ENCODE measurements around the gene UNC79. TPM values are rescaled to one million over a fixed set of nuclear protein-coding genes. Genes with fewer than 3 reads are reported as not detected.

The UNC79 gene
- total and polyA plus RNA-seq, 3 donors from 2014 or later, result 4.3 to 10.7 (median 5.5) TPM

GRCh38 chr14:93676416-93676958 lies 245.7 kb downstream of the UNC79 start:
- DNase-seq, result no peak
- Histone ChIP-seq H3K4me3 (no peak overlapping the region), H3K36me3 (ENCODE audit: low read depth, missing control alignments) (no peaks in the 10 kb centered on the region), H3K4me1 (no peaks in the 10 kb centered on the region), H3K27me3 (no peaks in the 10 kb centered on the region), H3K27ac (no peak overlapping the region), H3K9me3 (no peaks in the 10 kb centered on the region)
- TF ChIP-seq POLR2A (IDR thresholded peaks at IDR 0.05), result no peak
- TF ChIP-seq, protein P1, sequence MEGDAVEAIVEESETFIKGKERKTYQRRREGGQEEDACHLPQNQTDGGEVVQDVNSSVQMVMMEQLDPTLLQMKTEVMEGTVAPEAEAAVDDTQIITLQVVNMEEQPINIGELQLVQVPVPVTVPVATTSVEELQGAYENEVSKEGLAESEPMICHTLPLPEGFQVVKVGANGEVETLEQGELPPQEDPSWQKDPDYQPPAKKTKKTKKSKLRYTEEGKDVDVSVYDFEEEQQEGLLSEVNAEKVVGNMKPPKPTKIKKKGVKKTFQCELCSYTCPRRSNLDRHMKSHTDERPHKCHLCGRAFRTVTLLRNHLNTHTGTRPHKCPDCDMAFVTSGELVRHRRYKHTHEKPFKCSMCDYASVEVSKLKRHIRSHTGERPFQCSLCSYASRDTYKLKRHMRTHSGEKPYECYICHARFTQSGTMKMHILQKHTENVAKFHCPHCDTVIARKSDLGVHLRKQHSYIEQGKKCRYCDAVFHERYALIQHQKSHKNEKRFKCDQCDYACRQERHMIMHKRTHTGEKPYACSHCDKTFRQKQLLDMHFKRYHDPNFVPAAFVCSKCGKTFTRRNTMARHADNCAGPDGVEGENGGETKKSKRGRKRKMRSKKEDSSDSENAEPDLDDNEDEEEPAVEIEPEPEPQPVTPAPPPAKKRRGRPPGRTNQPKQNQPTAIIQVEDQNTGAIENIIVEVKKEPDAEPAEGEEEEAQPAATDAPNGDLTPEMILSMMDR (IDR thresholded peaks at IDR 0.05), result no peak
- 89 to 100% methylated on average over 2 of the region's 2 CpGs for WGBS, 2 donors
- intact Hi-C loops (cut with DNase I; ENCODE audit: low total_unique reads), result no loop called here

- no peak overlapping the region for H3K4me3 ChIP-seq
- intact Hi-C loops (cut with DNase I; ENCODE audit: low total_unique reads), result no loop called here
These were observed 251.7 kb downstream of the UNC79 start for GRCh38 chr14:93682459-93682858.

GRCh38 chr14:93683226-93683625 lies 252.5 kb downstream of the UNC79 start:
- WGBS, 2 donors, result 32 to 59% methylated on average over 5 of the region's 5 CpGs
- peak; percentile 52 for DNase-seq

More at GRCh38 chr14:93682459-93682858, 251.7 kb downstream of the UNC79 start:
- Histone ChIP-seq H3K27ac (no peak overlapping the region), H3K9me3 (no peaks in the 10 kb centered on the region), H3K4me1 (no peaks in the 10 kb centered on the region), H3K36me3 (ENCODE audit: low read depth, missing control alignments) (no peaks in the 10 kb centered on the region), H3K27me3 (no peaks in the 10 kb centered on the region)
- TF ChIP-seq POLR2A (IDR thresholded peaks at IDR 0.05), result no peak
- TF ChIP-seq, protein P1 (IDR thresholded peaks at IDR 0.05), result no peak
- DNase-seq, result no peak
- 70 to 79% methylated on average over 2 of the region's 2 CpGs for WGBS, 2 donors

DNA sequence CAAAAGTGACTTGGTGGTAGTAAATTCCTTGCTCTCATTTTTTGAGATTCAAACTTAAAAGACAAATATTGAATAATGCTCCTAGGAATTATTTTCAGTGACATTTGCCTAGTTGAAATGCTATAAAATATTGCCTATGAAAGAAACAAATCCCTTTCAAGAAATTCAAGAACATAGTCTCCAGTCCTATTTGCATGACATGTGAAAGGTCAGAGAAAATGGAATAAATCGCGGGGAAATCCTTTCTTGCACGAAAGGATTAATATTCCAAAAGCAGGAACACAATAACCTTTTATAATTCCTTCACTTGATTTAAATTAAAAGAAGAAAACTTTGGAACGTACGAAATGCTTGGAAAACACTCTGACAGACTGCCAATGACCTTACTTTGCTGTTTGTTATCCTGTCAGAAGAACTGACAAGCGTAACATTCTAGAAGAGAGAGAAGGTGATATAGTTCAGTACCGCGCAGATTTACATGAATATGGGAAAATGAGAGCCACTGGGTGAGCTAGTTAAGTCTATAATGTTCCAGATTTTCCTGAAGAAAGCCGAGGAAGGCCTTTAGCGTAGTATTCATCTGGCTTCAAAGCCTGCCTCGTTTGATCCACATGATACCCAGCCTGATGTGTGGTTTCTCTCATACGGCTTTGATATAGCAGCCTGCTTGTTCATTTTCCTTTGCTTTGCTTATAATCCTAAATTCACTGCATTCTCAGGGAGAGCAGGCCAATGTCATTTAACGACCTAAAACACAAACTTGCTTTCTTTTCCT lies 254.6 kb downstream of the UNC79 start:
- DNase-seq, result no peak
- no peaks in the 10 kb centered on the region for H3K9me3 ChIP-seq
- TF ChIP-seq POLR2A (IDR thresholded peaks at IDR 0.05), result no peak
- TF ChIP-seq, protein P1 (IDR thresholded peaks at IDR 0.05), result no peak
- H3K4me3 ChIP-seq, result no peak overlapping the region
- H3K36me3 ChIP-seq (ENCODE audit: low read depth, missing control alignments), result no peaks in the 10 kb centered on the region
- H3K27me3 ChIP-seq, result no peaks in the 10 kb centered on the region
- WGBS, 2 donors, result 81 to 85% methylated on average over 13 of the region's 13 CpGs
- intact Hi-C loops (cut with DNase I; ENCODE audit: low total_unique reads), result no loop called here
- no peak overlapping the region for H3K27ac ChIP-seq
- H3K4me1 ChIP-seq, result no peaks in the 10 kb centered on the region

More at GRCh38 chr14:93683226-93683625, 252.5 kb downstream of the UNC79 start:
- Histone ChIP-seq H3K4me1 (no peaks in the 10 kb centered on the region), H3K4me3 (no peak overlapping the region), H3K27ac (no peak overlapping the region), H3K36me3 (ENCODE audit: low read depth, missing control alignments) (no peaks in the 10 kb centered on the region), H3K9me3 (no peaks in the 10 kb centered on the region), H3K27me3 (no peaks in the 10 kb centered on the region)
- intact Hi-C loops (cut with DNase I; ENCODE audit: low total_unique reads), result no loop called here
- no peak for TF ChIP-seq POLR2A (IDR thresholded peaks at IDR 0.05)
- TF ChIP-seq, protein P1 (IDR thresholded peaks at IDR 0.05), result no peak

Measured in testis (tissue), 3 donors.